Effector memory CD4-positive, alpha-beta T cell (primary cell): ENCODE data around the gene KCTD10.
"Not testable (repeated sequence)": the region's sequence is repeated elsewhere in the genome, so short reads cannot be mapped to it uniquely, and the experiment has no call there.

Experiments used
- DNase-seq, 3 donors: peaks; one replicate each; pipeline ENCODE4 v3.0.0-alpha.2; 2020
- H3K27ac ChIP-seq: 2 replicates; pipeline ENCODE4 v1.7.0; 2013; ENCODE audit warnings: mild to moderate bottlenecking, low read length, moderate library complexity; ENCODE audit not compliant: insufficient read depth, poor library complexity, severe bottlenecking
- H3K27me3 ChIP-seq: replicated peaks from 2 replicates; pipeline ENCODE4 v1.7.0; 2013; ENCODE audit warnings: mild to moderate bottlenecking, low read length; ENCODE audit not compliant: insufficient read depth, control insufficient read depth, poor library complexity, severe bottlenecking
- H3K36me3 ChIP-seq: 2 replicates; pipeline ENCODE4 v1.7.0; 2013; ENCODE audit warnings: mild to moderate bottlenecking, low read length, moderate library complexity; ENCODE audit not compliant: control insufficient read depth, insufficient read depth
- H3K4me1 ChIP-seq: 2 replicates; pipeline ENCODE4 v1.7.0; 2013; ENCODE audit warnings: low read length, mild to moderate bottlenecking; ENCODE audit not compliant: control insufficient read depth, insufficient read depth, poor library complexity, severe bottlenecking
- H3K4me3 ChIP-seq: 2 replicates; pipeline ENCODE4 v1.7.0; 2013; ENCODE audit warnings: low read length, low read depth, mild to moderate bottlenecking; ENCODE audit not compliant: insufficient read depth, poor library complexity, severe bottlenecking
- H3K9me3 ChIP-seq: 2 replicates; pipeline ENCODE4 v1.7.0; 2013; ENCODE audit warnings: mild to moderate bottlenecking, low read length, moderate library complexity; ENCODE audit not compliant: control insufficient read depth

The KCTD10 gene

GRCh38 chr12:109475993-109476806, 900 bp downstream of the KCTD10 start:
- H3K9me3 ChIP-seq, result no peaks in the 10 kb centered on the region
- H3K36me3 ChIP-seq, result no peaks in the 10 kb centered on the region
- H3K4me3 ChIP-seq, result peak overlapping the region; percentile 96
- DNase-seq, result no peak
- no peaks in the 10 kb centered on the region for H3K27me3 ChIP-seq
- peak overlapping the region; percentile 96 for H3K27ac ChIP-seq
- peaks cover 22% of the 10 kb centered on the region for H3K4me1 ChIP-seq

GRCh38 chr12:109475121-109475520, 2.0 kb downstream of the KCTD10 start:
- DNase-seq, result no peak
- H3K9me3 ChIP-seq, result no peaks in the 10 kb centered on the region
- no peak overlapping the region for H3K4me3 ChIP-seq
- H3K27me3 ChIP-seq, result no peaks in the 10 kb centered on the region
- H3K4me1 ChIP-seq, result peaks cover 22% of the 10 kb centered on the region
- no peak overlapping the region for H3K27ac ChIP-seq
- peaks cover 6% of the 10 kb centered on the region for H3K36me3 ChIP-seq

GRCh38 chr12:109473526-109474270, 3.4 kb downstream of the KCTD10 start:
- H3K4me3 ChIP-seq, DNase-seq, H3K27ac ChIP-seq, H3K27me3 ChIP-seq, H3K9me3 ChIP-seq: not testable (repeated sequence)
- Histone ChIP-seq H3K36me3 (peaks cover 17% of the 10 kb centered on the region), H3K4me1 (peaks cover 22% of the 10 kb centered on the region)

- Histone ChIP-seq H3K4me1 (peaks cover 16% of the 10 kb centered on the region), H3K27ac (no peak overlapping the region), H3K4me3 (no peak overlapping the region), H3K9me3 (no peaks in the 10 kb centered on the region), H3K27me3 (no peaks in the 10 kb centered on the region), H3K36me3 (peaks cover 22% of the 10 kb centered on the region)
- DNase-seq, result no peak
Measured at GRCh38 chr12:109473006-109473405, 4.1 kb downstream of the KCTD10 start.

- Histone ChIP-seq H3K27me3 (no peaks in the 10 kb centered on the region), H3K9me3 (no peaks in the 10 kb centered on the region), H3K36me3 (peaks cover 34% of the 10 kb centered on the region), H3K27ac (no peak overlapping the region), H3K4me1 (no peaks in the 10 kb centered on the region), H3K4me3 (no peak overlapping the region)
- DNase-seq, result no peak
Measured at GRCh38 chr12:109469517-109469916, 7.6 kb downstream of the KCTD10 start.

GRCh38 chr12:109467978-109468676, 9.0 kb downstream of the KCTD10 start:
- Histone ChIP-seq H3K27me3 (no peaks in the 10 kb centered on the region), H3K4me3 (no peak overlapping the region), H3K36me3 (peaks cover 34% of the 10 kb centered on the region), H3K9me3 (no peaks in the 10 kb centered on the region), H3K27ac (no peak overlapping the region), H3K4me1 (no peaks in the 10 kb centered on the region)
- DNase-seq, result no peak

- no peak for DNase-seq
- Histone ChIP-seq H3K27me3 (no peaks in the 10 kb centered on the region), H3K4me3 (no peak overlapping the region), H3K9me3 (no peaks in the 10 kb centered on the region), H3K4me1 (no peaks in the 10 kb centered on the region), H3K36me3 (peaks cover 34% of the 10 kb centered on the region), H3K27ac (no peak overlapping the region)
Measured at GRCh38 chr12:109466821-109467220, 10.3 kb downstream of the KCTD10 start.

GRCh38 chr12:109466305-109466704, 10.8 kb downstream of the KCTD10 start:
- no peak overlapping the region for H3K4me3 ChIP-seq
- H3K36me3 ChIP-seq, result peaks cover 34% of the 10 kb centered on the region
- H3K27ac ChIP-seq, result no peak overlapping the region

GRCh38 chr12:109464642-109465351, 12.3 kb downstream of the KCTD10 start:
- H3K4me3 ChIP-seq, result no peak overlapping the region
- no peak for DNase-seq
- peaks cover 34% of the 10 kb centered on the region for H3K36me3 ChIP-seq
- H3K27ac ChIP-seq, result no peak overlapping the region
- H3K27me3 ChIP-seq, result no peaks in the 10 kb centered on the region
- no peaks in the 10 kb centered on the region for H3K9me3 ChIP-seq
- H3K4me1 ChIP-seq, result no peaks in the 10 kb centered on the region

More at GRCh38 chr12:109466305-109466704, 10.8 kb downstream of the KCTD10 start:
- Histone ChIP-seq H3K4me1 (no peaks in the 10 kb centered on the region), H3K27me3 (no peaks in the 10 kb centered on the region), H3K9me3 (no peaks in the 10 kb centered on the region)
- DNase-seq, result no peak
